H1 (cell line): ENCODE measurements around the gene DHRS1. TPM values are rescaled to one million over a fixed set of nuclear protein-coding genes. Genes with fewer than 3 reads are reported as not detected.

Source experiments
- BCL11A ChIP-seq, 2 experiments: IDR thresholded peaks; one replicate each; pipeline ENCODE4 v1.6.1; 2011; ENCODE audit warnings: low read depth in 2 of 2, low read length in 2 of 2, mild to moderate bottlenecking in 2 of 2
- CBX8 ChIP-seq: fragments of 300-800, 300-1000 bp; sonication (generic); IDR thresholded peaks from 2 replicates; pipeline ENCODE4 v1.7.1; 2016; ENCODE audit warnings: low read depth, low read length, borderline replicate concordance
- POU5F1 ChIP-seq: IDR thresholded peaks from 2 replicates; pipeline ENCODE4 v1.6.1; 2011; ENCODE audit warnings: low read depth, mild to moderate bottlenecking, low read length, moderate library complexity
- RBBP5 ChIP-seq: IDR thresholded peaks from 2 replicates; pipeline ENCODE4 v1.7.1; 2012; ENCODE audit warnings: low read depth, mild to moderate bottlenecking, inconsistent platforms, low read length, moderate library complexity, borderline replicate concordance
- RNF2 ChIP-seq: fragments of 200-900, 300-1000 bp; sonication (generic); IDR thresholded peaks from 2 replicates; pipeline ENCODE4 v1.7.1; 2016; ENCODE audit warnings: borderline replicate concordance, low read depth, mild to moderate bottlenecking, antibody characterized with exemption, low read length; ENCODE audit not compliant: poor library complexity, severe bottlenecking; ENCODE audit errors: missing control alignments
- SAP30 ChIP-seq: fragments of 300-600 bp; sonication (generic); IDR thresholded peaks from 2 replicates; pipeline ENCODE4 v1.7.1; 2012; ENCODE audit warnings: low read length, moderate library complexity, mild to moderate bottlenecking, inconsistent platforms; ENCODE audit not compliant: insufficient read depth, insufficient replicate concordance
- SP2 ChIP-seq: IDR thresholded peaks from 2 replicates; pipeline ENCODE4 v1.6.1; 2012; ENCODE audit warnings: mild to moderate bottlenecking, low read length, inconsistent platforms
- TAF1 ChIP-seq: IDR thresholded peaks from 2 replicates; pipeline ENCODE4 v1.6.1; 2011; ENCODE audit warnings: mild to moderate bottlenecking, low read depth, low read length
- polyA plus RNA-seq, 7 experiments: library from polyadenylated mRNA; depleted of rRNA in 3 of 7; stranded (reverse) in 5 of 7; unstranded in 2 of 7; fragments of >200 nt in 5 of 7; fragments of 200-250 nt in 2 of 7; gene quantifications; 1 replicate in 5 of 7; 2 replicates in 1 of 7; 4 replicates in 1 of 7; pipeline versions ENCODE4 v1.2.1 to v1.2.3, GENCODE V29; 2011 to 2013; ENCODE audit warnings: missing spikeins in 2 of 7, mixed read lengths in 2 of 7
- total RNA-seq: library from RNA; stranded (reverse); fragmentation: NEBNext Ultra II Directional; extraction: Animal tissue kit (Norgen Biotek cat#: 25700); gene quantifications from 2 replicates; pipeline ENCODE4 v1.2.1, GENCODE V29; 2021
- TF ChIP-seq, protein P1 (sequence below): fragments of 300-600 bp; sonication (generic); IDR thresholded peaks from 2 replicates; pipeline ENCODE4 v1.7.1; 2012; ENCODE audit warnings: low read length, moderate library complexity, mild to moderate bottlenecking, inconsistent platforms; ENCODE audit not compliant: insufficient replicate concordance

The DHRS1 gene
- total and polyA plus RNA-seq, 2 of the 8 experiments (the other 6 are each of a cell fraction or from before 2014, with no cell fraction given) = 8.8 to 31.7 TPM

DNA sequence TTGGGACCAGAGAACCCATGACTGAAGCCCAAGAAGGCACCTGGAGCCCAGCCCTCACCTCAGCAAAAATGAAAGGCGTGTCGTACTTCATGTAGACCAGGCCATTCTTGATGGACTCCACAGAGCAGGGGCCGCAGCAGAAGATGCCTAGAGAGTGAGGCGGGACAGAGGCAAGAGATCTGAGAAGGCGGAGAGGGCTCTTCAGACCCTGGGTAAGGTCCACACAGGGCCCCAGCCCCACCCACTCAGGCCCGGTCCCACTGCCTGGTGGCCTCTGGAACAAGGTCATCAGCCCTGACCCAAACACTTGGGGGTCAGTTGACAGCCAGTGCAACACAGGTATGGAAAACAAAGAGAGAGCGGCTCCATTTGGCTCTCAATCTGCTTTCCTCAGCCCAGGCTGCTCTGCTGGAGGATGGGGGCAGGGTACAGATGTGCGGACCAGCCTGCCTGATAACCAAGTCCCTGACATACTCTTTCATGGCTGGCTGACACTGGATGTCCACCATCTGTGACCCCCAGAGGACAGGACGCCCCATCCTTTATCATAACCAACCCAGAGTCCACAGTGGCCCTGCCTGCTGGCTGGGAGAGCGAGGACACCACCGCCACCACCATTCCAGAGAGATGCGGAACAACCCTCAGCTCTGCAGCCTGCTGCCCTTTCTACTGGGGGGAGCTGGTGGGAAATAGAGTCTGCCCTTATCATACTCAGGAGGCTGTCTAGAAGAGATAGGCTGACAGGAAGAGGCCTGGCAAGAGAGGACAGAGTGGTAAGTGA, 43.5 kb downstream of the DHRS1 start (continued):
- TF ChIP-seq, protein P1, sequence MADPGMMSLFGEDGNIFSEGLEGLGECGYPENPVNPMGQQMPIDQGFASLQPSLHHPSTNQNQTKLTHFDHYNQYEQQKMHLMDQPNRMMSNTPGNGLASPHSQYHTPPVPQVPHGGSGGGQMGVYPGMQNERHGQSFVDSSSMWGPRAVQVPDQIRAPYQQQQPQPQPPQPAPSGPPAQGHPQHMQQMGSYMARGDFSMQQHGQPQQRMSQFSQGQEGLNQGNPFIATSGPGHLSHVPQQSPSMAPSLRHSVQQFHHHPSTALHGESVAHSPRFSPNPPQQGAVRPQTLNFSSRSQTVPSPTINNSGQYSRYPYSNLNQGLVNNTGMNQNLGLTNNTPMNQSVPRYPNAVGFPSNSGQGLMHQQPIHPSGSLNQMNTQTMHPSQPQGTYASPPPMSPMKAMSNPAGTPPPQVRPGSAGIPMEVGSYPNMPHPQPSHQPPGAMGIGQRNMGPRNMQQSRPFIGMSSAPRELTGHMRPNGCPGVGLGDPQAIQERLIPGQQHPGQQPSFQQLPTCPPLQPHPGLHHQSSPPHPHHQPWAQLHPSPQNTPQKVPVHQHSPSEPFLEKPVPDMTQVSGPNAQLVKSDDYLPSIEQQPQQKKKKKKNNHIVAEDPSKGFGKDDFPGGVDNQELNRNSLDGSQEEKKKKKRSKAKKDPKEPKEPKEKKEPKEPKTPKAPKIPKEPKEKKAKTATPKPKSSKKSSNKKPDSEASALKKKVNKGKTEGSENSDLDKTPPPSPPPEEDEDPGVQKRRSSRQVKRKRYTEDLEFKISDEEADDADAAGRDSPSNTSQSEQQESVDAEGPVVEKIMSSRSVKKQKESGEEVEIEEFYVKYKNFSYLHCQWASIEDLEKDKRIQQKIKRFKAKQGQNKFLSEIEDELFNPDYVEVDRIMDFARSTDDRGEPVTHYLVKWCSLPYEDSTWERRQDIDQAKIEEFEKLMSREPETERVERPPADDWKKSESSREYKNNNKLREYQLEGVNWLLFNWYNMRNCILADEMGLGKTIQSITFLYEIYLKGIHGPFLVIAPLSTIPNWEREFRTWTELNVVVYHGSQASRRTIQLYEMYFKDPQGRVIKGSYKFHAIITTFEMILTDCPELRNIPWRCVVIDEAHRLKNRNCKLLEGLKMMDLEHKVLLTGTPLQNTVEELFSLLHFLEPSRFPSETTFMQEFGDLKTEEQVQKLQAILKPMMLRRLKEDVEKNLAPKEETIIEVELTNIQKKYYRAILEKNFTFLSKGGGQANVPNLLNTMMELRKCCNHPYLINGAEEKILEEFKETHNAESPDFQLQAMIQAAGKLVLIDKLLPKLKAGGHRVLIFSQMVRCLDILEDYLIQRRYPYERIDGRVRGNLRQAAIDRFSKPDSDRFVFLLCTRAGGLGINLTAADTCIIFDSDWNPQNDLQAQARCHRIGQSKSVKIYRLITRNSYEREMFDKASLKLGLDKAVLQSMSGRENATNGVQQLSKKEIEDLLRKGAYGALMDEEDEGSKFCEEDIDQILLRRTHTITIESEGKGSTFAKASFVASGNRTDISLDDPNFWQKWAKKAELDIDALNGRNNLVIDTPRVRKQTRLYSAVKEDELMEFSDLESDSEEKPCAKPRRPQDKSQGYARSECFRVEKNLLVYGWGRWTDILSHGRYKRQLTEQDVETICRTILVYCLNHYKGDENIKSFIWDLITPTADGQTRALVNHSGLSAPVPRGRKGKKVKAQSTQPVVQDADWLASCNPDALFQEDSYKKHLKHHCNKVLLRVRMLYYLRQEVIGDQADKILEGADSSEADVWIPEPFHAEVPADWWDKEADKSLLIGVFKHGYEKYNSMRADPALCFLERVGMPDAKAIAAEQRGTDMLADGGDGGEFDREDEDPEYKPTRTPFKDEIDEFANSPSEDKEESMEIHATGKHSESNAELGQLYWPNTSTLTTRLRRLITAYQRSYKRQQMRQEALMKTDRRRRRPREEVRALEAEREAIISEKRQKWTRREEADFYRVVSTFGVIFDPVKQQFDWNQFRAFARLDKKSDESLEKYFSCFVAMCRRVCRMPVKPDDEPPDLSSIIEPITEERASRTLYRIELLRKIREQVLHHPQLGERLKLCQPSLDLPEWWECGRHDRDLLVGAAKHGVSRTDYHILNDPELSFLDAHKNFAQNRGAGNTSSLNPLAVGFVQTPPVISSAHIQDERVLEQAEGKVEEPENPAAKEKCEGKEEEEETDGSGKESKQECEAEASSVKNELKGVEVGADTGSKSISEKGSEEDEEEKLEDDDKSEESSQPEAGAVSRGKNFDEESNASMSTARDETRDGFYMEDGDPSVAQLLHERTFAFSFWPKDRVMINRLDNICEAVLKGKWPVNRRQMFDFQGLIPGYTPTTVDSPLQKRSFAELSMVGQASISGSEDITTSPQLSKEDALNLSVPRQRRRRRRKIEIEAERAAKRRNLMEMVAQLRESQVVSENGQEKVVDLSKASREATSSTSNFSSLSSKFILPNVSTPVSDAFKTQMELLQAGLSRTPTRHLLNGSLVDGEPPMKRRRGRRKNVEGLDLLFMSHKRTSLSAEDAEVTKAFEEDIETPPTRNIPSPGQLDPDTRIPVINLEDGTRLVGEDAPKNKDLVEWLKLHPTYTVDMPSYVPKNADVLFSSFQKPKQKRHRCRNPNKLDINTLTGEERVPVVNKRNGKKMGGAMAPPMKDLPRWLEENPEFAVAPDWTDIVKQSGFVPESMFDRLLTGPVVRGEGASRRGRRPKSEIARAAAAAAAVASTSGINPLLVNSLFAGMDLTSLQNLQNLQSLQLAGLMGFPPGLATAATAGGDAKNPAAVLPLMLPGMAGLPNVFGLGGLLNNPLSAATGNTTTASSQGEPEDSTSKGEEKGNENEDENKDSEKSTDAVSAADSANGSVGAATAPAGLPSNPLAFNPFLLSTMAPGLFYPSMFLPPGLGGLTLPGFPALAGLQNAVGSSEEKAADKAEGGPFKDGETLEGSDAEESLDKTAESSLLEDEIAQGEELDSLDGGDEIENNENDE = no peak
- no peak for TF ChIP-seq RNF2
- TF ChIP-seq CBX8 = no peak
- TF ChIP-seq SAP30 = no peak
- no peak for TF ChIP-seq POU5F1
- TF ChIP-seq TAF1 = no peak
- TF ChIP-seq BCL11A (IDR thresholded peaks at IDR 0.05; ENCODE audit: low read depth in 2 of 2, low read length in 2 of 2) = no peak
- TF ChIP-seq SP2 = no peak
- no peak for TF ChIP-seq RBBP5
- TF ChIP-seq, all 59 proteins: peak for 0
